ENCODE results near the gene LRRK1. TPM values are rescaled to one million over a fixed set of nuclear protein-coding genes. Genes with fewer than 3 reads are reported as not detected.

Gene LRRK1
- polyA plus RNA-seq, 1 donor (not counting 4 experiments of a cell fraction or from before 2014, with no cell fraction given) = 6.2 TPM

DNA sequence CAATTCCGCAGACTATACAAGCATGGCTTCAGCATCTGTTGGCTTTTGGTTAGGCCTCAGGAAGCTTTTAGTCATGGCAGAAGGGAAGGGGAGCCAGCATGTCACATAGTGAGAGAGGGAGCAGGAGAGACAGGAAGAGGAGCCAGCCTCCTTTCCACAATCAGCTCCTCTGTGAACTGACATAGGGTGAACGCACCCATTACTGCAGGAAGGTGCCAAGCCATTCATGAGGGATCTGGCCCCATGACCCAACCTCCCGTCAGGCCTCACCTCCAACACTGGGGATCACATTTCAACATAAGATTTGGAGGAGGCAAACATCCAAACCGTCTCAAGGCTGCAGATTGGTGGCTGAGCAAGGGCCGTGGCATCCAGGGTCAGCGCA lies 106.3 kb downstream of the LRRK1 start:
- Histone ChIP-seq H3K27ac (ENCODE audit: control insufficient read depth, insufficient read depth, low read length) (no peak overlapping the region), H3K27me3 (ENCODE audit: control insufficient read depth, extremely low read depth, insufficient read depth, low read length) (no peaks in the 10 kb centered on the region), H2AFZ (ENCODE audit: control insufficient read depth, low read length) (no peak overlapping the region), H4K20me1 (ENCODE audit: control insufficient read depth, extremely low read depth, insufficient read depth, low read length) (no peaks in the 10 kb centered on the region), H3K36me3 (ENCODE audit: control insufficient read depth in 2 of 2, extremely low read depth in 1 of 2, insufficient read depth in 2 of 2, low read length in 2 of 2) (peaks cover 15 to 23% of the 10 kb centered on the region in 2 experiments), H3K9ac (ENCODE audit: control insufficient read depth, extremely low read depth, insufficient read depth, low read length) (no peak overlapping the region), H3K9me1 (ENCODE audit: control insufficient read depth, extremely low read depth, insufficient read depth, low read length) (no peaks in the 10 kb centered on the region), H3K9me3 (ENCODE audit: control insufficient read depth, low read depth, low read length) (no peaks in the 10 kb centered on the region), H3K4me1 (ENCODE audit: control insufficient read depth, extremely low read depth, insufficient read depth, low read length) (no peaks in the 10 kb centered on the region), H3K79me2 (ENCODE audit: control insufficient read depth, insufficient read depth, low read length) (no peaks in the 10 kb centered on the region), H3K4me2 (ENCODE audit: control insufficient read depth, extremely low read depth, insufficient read depth, low read depth, low read length) (no peak overlapping the region), H3K4me3 (ENCODE audit: control insufficient read depth in 2 of 3, extremely low read depth in 1 of 3, insufficient read depth in 2 of 3, low read depth in 1 of 3, low read length in 3 of 3) (no peak overlapping the region)
- DNase-seq (ENCODE audit: low read depth, low spot score) (no peak), FAIRE-seq (no peak)
- TF ChIP-seq, protein P1, sequence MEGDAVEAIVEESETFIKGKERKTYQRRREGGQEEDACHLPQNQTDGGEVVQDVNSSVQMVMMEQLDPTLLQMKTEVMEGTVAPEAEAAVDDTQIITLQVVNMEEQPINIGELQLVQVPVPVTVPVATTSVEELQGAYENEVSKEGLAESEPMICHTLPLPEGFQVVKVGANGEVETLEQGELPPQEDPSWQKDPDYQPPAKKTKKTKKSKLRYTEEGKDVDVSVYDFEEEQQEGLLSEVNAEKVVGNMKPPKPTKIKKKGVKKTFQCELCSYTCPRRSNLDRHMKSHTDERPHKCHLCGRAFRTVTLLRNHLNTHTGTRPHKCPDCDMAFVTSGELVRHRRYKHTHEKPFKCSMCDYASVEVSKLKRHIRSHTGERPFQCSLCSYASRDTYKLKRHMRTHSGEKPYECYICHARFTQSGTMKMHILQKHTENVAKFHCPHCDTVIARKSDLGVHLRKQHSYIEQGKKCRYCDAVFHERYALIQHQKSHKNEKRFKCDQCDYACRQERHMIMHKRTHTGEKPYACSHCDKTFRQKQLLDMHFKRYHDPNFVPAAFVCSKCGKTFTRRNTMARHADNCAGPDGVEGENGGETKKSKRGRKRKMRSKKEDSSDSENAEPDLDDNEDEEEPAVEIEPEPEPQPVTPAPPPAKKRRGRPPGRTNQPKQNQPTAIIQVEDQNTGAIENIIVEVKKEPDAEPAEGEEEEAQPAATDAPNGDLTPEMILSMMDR (optimal IDR thresholded peaks at IDR 0.05 in 1 of 3, IDR thresholded peaks at IDR 0.05 in 1 of 3, conservative IDR thresholded peaks at IDR 0.05 in 1 of 3; ENCODE audit: extremely low read depth in 1 of 3, insufficient read depth in 2 of 3, low read length in 3 of 3) = no peak
- dilution Hi-C loops (cut with MboI; ENCODE audit: extremely low pct_ligation_motif_present, low sequenced_read_pairs) = no loop called here

DNA sequence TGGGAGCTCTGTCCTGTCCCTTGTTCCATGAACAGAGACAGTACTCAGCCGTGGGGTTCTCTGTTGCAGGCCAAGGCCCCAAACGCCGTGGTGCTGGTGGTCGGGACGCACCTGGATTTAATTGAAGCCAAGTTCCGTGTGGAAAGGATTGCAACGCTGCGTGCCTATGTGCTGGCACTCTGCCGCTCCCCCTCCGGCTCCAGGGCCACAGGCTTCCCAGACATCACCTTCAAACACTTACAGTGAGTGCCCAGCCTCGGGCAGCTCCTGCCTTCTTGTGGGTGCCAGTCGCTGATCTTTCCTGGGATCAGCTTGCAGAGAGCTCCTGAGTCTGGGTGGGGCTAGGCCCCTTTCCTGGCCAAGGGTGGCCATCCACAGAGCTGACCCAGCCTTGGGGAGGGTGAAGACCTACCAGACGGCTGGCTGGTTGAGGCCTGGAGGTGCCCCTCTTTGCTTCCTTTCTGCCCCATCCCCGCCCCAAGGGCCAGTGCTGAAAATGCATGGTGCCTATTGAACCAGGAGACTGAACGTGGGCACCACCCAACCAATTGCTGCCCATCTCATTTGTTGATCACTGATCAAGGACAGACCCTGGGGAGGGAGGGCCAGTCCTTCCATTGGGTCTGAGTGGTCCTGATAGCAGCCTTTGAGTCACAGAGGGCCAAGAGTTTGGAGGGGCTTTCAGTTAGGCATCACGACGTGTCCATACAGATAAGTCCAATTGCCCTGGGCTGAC lies 106.9 kb downstream of the LRRK1 start:
- TF ChIP-seq, protein P1 (optimal IDR thresholded peaks at IDR 0.05 in 1 of 3, IDR thresholded peaks at IDR 0.05 in 1 of 3, conservative IDR thresholded peaks at IDR 0.05 in 1 of 3; ENCODE audit: extremely low read depth in 1 of 3, insufficient read depth in 2 of 3, low read length in 3 of 3) = no peak
- no peak for TF ChIP-seq EZH2 (IDR thresholded peaks at IDR 0.05; ENCODE audit: low read length)
- H3K79me2 ChIP-seq (ENCODE audit: control insufficient read depth, insufficient read depth, low read length) = no peaks in the 10 kb centered on the region
- H3K9me1 ChIP-seq (ENCODE audit: control insufficient read depth, extremely low read depth, insufficient read depth, low read length) = no peaks in the 10 kb centered on the region
- no peaks in the 10 kb centered on the region for H3K27me3 ChIP-seq (ENCODE audit: control insufficient read depth, extremely low read depth, insufficient read depth, low read length)
- H4K20me1 ChIP-seq (ENCODE audit: control insufficient read depth, extremely low read depth, insufficient read depth, low read length) = no peaks in the 10 kb centered on the region
- DNase-seq (ENCODE audit: low read depth, low spot score) (no peak), FAIRE-seq (no peak)
- H2AFZ ChIP-seq (ENCODE audit: control insufficient read depth, low read length) = no peak overlapping the region
- no peak overlapping the region for H3K27ac ChIP-seq (ENCODE audit: control insufficient read depth, insufficient read depth, low read length)
- no peak overlapping the region for H3K9ac ChIP-seq (ENCODE audit: control insufficient read depth, extremely low read depth, insufficient read depth, low read length)
- H3K9me3 ChIP-seq (ENCODE audit: control insufficient read depth, low read depth, low read length) = no peaks in the 10 kb centered on the region
- dilution Hi-C loops (cut with MboI; ENCODE audit: extremely low pct_ligation_motif_present, low sequenced_read_pairs) = no loop called here
- peaks cover 13 to 24% of the 10 kb centered on the region in 2 experiments for H3K36me3 ChIP-seq (ENCODE audit: control insufficient read depth in 2 of 2, extremely low read depth in 1 of 2, insufficient read depth in 2 of 2, low read length in 2 of 2)
- H3K4me2 ChIP-seq (ENCODE audit: control insufficient read depth, extremely low read depth, insufficient read depth, low read depth, low read length) = no peak overlapping the region
- no peaks in the 10 kb centered on the region for H3K4me1 ChIP-seq (ENCODE audit: control insufficient read depth, extremely low read depth, insufficient read depth, low read length)
- H3K4me3 ChIP-seq (ENCODE audit: control insufficient read depth in 2 of 3, extremely low read depth in 1 of 3, insufficient read depth in 2 of 3, low read depth in 1 of 3, low read length in 3 of 3) = no peak overlapping the region
